Skeletal muscle tissue (tissue), 4 donors: Measurements from ENCODE around the gene ZNF429. TPM values are rescaled to one million over a fixed set of nuclear protein-coding genes. Genes with fewer than 3 reads are reported as not detected.
"Not testable (repeated sequence)": the region's sequence is repeated elsewhere in the genome, so short reads cannot be mapped to it uniquely, and the experiment has no call there.

Source experiments
- H3K27ac ChIP-seq: one replicate; pipeline ENCODE4 v1.7.0; 2013; ENCODE audit warnings: mild to moderate bottlenecking, low read depth, low read length, inconsistent platforms
- H3K27me3 ChIP-seq, 3 donors: one replicate each; pipeline ENCODE4 v1.7.0; 2013; ENCODE audit warnings: low read length in 3 of 3; ENCODE audit not compliant: control insufficient read depth in 3 of 3, insufficient read depth in 3 of 3
- H3K36me3 ChIP-seq, 3 donors: one replicate each; pipeline ENCODE4 v1.7.0; 2013; ENCODE audit warnings: low read length in 3 of 3; ENCODE audit not compliant: control insufficient read depth in 3 of 3, insufficient read depth in 3 of 3
- H3K4me1 ChIP-seq, 3 donors: one replicate each; pipeline ENCODE4 v1.7.0; 2013; ENCODE audit warnings: low read length in 3 of 3, mild to moderate bottlenecking in 3 of 3; ENCODE audit not compliant: control insufficient read depth in 3 of 3, insufficient read depth in 3 of 3
- H3K4me3 ChIP-seq, 3 donors: one replicate each; pipeline ENCODE4 v1.7.0; 2013; ENCODE audit warnings: low read length in 3 of 3
- H3K9ac ChIP-seq, 3 donors: one replicate each; pipeline ENCODE4 v1.7.0; 2013; ENCODE audit warnings: low read length in 3 of 3, mild to moderate bottlenecking in 3 of 3, moderate library complexity in 2 of 3, low read depth in 1 of 3
- H3K9me3 ChIP-seq, 3 donors: one replicate each; pipeline ENCODE4 v1.7.0; 2013; ENCODE audit warnings: low read length in 3 of 3; ENCODE audit not compliant: control insufficient read depth in 3 of 3
- total RNA-seq: library from RNA; depleted of rRNA; stranded (reverse); fragments of >200 nt; gene quantifications from one replicate; pipeline ENCODE4 v1.2.3, GENCODE V29; 2014
- donor health status: Osteomylitis.

ZNF429 gene
- total RNA-seq, 1 donor from 2014 or later = 10.4 TPM

DNA sequence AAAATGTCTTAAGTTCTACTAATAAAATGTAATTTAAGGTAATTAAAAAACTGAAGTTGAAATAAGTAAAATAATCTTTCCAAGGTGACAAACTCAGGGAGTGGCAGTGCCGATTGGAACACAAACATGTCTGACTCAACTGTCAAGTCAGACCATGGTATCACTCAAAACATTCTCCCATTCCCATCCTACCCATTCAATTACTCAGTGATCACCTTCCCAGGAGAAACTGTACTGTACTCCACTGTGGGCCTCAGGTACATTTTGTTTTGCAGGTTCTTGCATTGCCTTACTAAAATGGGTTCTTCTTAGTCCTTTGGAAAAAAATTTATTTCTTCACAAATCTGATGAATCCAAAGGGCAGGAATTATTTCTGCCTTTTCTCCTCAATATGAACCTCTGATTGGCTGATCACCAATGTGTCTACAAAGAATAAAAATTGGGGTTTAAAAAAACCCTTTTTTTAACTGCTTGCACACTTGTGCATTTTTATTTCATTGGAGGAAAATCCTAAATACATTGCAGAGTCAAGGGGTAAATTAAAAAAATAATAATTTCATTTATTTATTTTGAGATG is 96.8 kb downstream of the ZNF429 start:
- Histone ChIP-seq H3K4me3 (no peak overlapping the region), H3K9me3 (no peaks in the 10 kb centered on the region), H3K4me1 (peaks cover 5 to 19% (median 15%) of the 10 kb centered on the region in 3 donors), H3K27ac (no peak overlapping the region), H3K9ac (no peak overlapping the region), H3K36me3 (peaks cover 0 to 5% (median 0%) of the 10 kb centered on the region in 3 donors), H3K27me3 (no peaks in the 10 kb centered on the region)

DNA sequence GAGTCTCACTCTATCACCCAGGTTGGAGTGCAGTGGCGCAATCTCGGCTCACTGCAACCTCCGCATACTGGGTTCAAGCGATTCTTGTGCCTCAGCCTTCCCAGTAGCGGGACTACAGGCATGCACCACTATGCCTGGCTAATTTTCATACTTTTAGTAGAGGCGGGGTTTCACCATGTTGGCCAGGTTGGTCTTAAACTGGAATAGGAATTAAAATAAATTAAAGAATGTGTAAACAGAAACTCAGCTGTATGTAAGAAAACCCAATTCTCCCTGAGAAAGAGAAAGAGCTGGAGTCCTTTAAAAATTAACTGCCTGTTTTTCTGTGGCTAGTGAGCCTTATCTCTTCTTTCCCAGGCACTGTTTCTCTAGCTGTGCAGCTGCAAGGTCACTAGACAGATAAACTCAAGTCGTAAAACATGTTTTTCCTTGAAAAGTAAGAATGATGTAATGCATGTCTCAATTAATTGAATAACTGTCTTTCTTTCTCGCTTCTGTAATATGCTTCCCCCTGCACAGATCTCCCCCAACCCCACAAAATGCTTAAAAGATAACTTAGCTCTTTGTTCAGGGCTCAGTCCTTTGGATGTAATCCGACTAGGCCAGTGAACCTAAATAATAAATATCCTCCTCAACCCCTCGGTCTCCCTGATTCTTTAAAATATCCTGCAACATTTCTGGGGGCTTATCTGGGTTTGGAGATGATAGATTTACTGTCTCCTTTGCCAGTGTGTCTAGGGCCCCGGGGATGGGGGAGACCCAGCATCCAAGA is 97.4 kb downstream of the ZNF429 start:
- H3K4me1 ChIP-seq = peaks cover 5 to 19% (median 15%) of the 10 kb centered on the region in 3 donors
- not testable (repeated sequence) for H3K36me3 ChIP-seq, H3K27me3 ChIP-seq, H3K4me3 ChIP-seq, H3K27ac ChIP-seq, H3K9me3 ChIP-seq, H3K9ac ChIP-seq

DNA sequence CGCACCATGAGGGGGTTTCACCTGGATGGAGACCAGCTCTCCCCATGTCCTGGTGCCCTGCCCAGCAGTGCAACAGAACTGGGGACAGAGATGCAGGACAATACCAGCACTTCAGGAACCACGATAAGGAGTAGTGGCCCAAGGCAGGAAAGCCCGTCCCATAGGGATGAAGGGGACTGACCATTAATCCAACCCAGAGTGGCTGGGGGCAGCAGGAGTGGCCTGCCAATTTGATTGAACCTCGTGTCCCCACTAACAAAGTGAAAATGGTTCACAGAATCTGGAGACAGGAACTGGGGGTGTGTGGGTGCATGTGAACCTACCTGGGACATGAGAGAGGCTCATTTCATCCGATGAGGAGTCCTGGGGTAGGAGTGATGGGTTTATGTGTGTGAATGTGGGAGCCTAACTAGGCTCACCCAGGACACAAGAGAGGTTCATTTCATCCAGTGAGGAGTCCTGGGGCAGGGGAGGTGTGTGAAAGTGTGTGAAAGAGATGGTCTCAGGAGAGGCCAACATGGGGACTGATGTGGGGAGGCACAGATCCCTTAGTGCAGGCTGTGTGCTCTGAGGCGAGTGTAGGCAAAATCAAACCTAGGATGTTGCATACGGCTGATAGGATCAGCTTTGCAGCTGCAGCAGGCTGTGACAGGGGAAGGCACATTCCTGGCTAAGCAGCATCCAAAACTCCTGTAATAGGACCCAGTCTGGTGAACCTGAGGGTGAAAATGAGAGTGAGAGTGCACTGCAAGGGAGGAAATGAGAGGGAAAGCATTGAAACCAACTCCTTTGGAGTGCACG is 98.2 kb downstream of the ZNF429 start:
- Histone ChIP-seq H3K9me3 (no peaks in the 10 kb centered on the region), H3K4me3 (peak overlapping the region; percentile 69 to 81 (median 75)), H3K27ac (no peak overlapping the region), H3K27me3 (no peaks in the 10 kb centered on the region), H3K36me3 (no peaks in the 10 kb centered on the region), H3K4me1 (peaks cover 5 to 19% (median 15%) of the 10 kb centered on the region in 3 donors), H3K9ac (peak overlapping the region in 2 of 3 donors; percentile 53 to 77)

DNA sequence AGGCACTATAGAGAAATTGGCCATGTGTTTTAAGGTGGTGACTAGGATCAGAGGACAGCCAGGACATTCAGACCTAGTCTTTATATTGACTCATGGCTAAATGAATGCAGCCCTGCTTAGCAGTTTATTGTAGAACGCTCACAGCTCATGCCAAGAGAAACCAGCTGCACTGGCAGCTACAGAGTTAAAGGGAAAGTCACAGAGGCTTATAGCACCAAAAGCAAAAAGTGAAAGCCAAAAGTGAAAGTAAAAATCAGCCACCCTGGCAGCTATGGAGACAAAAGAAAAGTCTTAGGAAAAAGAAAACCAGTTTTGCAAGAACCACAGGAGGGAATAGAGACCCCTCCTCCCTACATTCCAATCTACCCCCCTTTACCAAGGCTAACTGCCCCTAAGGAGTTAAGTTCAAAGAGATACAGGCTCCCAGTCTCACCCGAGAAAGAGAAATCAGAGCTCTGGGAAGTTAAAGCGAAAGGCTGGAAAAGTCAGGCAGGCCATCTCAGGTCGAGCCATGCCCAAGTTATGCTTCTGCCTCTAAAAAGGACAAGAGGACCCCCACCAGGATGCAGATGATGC is 99.0 kb downstream of the ZNF429 start:
- Histone ChIP-seq H3K4me1 (peaks cover 5 to 19% (median 15%) of the 10 kb centered on the region in 3 donors), H3K4me3 (peak overlapping the region; percentile 69 to 81 (median 75)), H3K9ac (peak overlapping the region; percentile 24 to 78 (median 77)), H3K27ac (peak overlapping the region; percentile 34), H3K27me3 (no peaks in the 10 kb centered on the region), H3K36me3 (no peaks in the 10 kb centered on the region), H3K9me3 (no peaks in the 10 kb centered on the region)

Other genes with a start within 250 kb of the ZNF429 start
- gene ZNF708, start 176.2 kb upstream of the ZNF429 start, total RNA-seq = 7.3 TPM
- 15.7 TPM for gene ZNF738, start 146.6 kb upstream of the ZNF429 start, total RNA-seq
- gene ZNF493, start 108.5 kb upstream of the ZNF429 start, total RNA-seq = 47.5 TPM